ENCODE measurements around the gene FIP1L1.

Gene FIP1L1

DNA sequence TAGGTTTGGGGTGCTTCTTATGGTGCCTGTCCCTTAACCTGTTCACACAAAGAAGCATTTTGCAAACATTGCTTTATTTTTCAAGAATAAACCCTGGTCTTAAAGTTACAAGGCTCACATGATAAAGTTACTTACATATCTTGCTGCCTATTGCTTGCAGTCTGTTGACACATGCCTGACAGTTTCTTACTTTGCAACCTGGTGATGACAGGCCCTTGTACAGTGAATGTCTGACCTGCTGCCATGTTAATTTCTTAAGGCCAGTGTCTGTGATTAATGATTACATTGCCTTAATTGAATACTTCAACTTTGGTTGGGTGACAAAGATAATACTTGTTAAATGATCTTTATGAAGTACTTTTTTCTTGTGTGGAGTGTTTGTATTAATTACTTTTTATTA lies 49.9 kb downstream of the FIP1L1 start:
- ATAC-seq: no peak
- TF ChIP-seq, protein P1, sequence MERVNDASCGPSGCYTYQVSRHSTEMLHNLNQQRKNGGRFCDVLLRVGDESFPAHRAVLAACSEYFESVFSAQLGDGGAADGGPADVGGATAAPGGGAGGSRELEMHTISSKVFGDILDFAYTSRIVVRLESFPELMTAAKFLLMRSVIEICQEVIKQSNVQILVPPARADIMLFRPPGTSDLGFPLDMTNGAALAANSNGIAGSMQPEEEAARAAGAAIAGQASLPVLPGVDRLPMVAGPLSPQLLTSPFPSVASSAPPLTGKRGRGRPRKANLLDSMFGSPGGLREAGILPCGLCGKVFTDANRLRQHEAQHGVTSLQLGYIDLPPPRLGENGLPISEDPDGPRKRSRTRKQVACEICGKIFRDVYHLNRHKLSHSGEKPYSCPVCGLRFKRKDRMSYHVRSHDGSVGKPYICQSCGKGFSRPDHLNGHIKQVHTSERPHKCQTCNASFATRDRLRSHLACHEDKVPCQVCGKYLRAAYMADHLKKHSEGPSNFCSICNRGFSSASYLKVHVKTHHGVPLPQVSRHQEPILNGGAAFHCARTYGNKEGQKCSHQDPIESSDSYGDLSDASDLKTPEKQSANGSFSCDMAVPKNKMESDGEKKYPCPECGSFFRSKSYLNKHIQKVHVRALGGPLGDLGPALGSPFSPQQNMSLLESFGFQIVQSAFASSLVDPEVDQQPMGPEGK (CRISPR knock-in tag; IDR thresholded peaks at IDR 0.05; ENCODE audit: borderline replicate concordance): no peak
- TF ChIP-seq SNAI2 (CRISPR knock-in tag; IDR thresholded peaks at IDR 0.05): no peak
- no peak for TF ChIP-seq ZNF565 (CRISPR knock-in tag; conservative IDR thresholded peaks at IDR 0.05; ENCODE audit: low read depth)
- TF ChIP-seq, protein P2, sequence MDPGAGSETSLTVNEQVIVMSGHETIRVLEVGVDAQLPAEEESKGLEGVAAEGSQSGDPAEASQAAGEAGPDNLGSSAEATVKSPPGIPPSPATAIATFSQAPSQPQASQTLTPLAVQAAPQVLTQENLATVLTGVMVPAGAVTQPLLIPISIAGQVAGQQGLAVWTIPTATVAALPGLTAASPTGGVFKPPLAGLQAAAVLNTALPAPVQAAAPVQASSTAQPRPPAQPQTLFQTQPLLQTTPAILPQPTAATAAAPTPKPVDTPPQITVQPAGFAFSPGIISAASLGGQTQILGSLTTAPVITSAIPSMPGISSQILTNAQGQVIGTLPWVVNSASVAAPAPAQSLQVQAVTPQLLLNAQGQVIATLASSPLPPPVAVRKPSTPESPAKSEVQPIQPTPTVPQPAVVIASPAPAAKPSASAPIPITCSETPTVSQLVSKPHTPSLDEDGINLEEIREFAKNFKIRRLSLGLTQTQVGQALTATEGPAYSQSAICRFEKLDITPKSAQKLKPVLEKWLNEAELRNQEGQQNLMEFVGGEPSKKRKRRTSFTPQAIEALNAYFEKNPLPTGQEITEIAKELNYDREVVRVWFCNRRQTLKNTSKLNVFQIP (CRISPR knock-in tag; IDR thresholded peaks at IDR 0.05; ENCODE audit: borderline replicate concordance, low read depth): no peak

DNA sequence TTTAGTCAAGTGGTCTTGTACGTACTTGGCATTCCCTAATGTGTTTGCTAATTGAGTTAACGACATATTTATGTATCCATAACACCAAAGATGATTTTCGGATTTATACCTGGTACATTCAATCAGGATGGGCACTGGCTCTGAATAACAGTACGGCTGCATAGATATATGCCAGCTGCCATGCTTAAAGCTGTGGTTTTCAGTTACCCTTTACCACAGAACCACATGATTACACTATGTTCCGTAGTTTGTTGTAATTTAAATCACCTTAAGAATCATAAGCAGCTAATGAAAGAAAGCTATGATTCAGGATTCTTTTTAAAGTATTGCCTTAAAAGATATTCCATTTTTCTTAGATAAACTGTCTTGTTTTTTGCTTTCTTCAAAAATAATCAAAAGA lies 53.6 kb downstream of the FIP1L1 start:
- ATAC-seq: no peak
- TF ChIP-seq ISL1 (CRISPR knock-in tag; IDR thresholded peaks at IDR 0.05): no peak
- TF ChIP-seq ZFP3 (CRISPR knock-in tag; IDR thresholded peaks at IDR 0.05): no peak
- no peak for TF ChIP-seq PPARA (CRISPR knock-in tag; IDR thresholded peaks at IDR 0.05; ENCODE audit: borderline replicate concordance)
- no peak for TF ChIP-seq ZNF8 (CRISPR knock-in tag; IDR thresholded peaks at IDR 0.05)
- TF ChIP-seq ESRRG (CRISPR knock-in tag; IDR thresholded peaks at IDR 0.05): no peak
- TF ChIP-seq RARB (CRISPR knock-in tag; IDR thresholded peaks at IDR 0.05): no peak
- TF ChIP-seq CSDC2 (CRISPR knock-in tag; IDR thresholded peaks at IDR 0.05): no peak
- TF ChIP-seq, protein P3, sequence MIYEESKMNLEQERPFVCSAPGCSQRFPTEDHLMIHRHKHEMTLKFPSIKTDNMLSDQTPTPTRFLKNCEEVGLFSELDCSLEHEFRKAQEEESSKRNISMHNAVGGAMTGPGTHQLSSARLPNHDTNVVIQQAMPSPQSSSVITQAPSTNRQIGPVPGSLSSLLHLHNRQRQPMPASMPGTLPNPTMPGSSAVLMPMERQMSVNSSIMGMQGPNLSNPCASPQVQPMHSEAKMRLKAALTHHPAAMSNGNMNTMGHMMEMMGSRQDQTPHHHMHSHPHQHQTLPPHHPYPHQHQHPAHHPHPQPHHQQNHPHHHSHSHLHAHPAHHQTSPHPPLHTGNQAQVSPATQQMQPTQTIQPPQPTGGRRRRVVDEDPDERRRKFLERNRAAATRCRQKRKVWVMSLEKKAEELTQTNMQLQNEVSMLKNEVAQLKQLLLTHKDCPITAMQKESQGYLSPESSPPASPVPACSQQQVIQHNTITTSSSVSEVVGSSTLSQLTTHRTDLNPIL (CRISPR knock-in tag; IDR thresholded peaks at IDR 0.05; ENCODE audit: low read depth): no peak
- TF ChIP-seq ZNF565 (CRISPR knock-in tag; conservative IDR thresholded peaks at IDR 0.05; ENCODE audit: low read depth): no peak

DNA sequence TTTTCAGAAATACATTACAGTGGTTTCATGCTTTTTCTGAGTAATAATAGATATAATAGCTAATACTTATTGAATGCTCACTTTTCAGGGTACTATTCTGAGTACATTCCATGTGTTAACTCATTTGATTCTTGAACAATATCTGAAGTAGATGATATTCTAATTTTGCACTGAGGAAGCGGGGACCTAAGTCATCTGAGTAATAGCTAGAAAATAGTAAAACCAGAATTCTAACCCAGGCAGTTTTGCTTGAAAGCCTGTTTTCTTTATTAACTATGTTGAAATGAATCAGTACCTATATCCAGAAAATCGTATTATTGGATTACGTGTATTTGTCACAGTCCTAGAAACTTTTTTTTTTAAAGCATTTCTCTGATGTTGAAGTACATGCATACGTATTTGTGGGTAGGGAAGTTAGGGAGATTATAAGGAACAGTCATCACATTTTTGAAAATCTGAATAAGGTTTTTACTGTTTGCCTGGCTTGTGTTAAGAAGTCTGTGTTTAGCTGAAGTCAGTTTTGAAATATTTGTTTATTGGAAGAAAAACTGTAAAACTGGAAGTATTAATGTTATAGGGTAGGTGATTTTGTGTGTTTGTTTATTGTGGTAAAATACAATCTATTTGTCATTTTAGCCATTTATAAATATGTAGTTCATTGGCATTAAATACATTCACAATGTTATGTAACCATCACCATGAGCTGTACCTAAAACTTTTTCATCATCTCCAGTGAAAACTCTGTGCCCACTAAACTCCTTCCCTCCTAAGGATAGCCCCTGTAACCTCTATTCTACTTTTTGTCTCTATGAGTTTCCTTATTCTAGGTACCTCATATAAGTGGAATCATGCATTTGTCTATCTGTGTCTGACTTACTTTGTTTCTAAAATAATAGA lies 55.3 kb downstream of the FIP1L1 start:
- no peak for ATAC-seq
- TF ChIP-seq ZNF8 (CRISPR knock-in tag; IDR thresholded peaks at IDR 0.05) (no peak), ZNF565 (CRISPR knock-in tag; conservative IDR thresholded peaks at IDR 0.05; ENCODE audit: low read depth) (no peak), ZFP30 (CRISPR knock-in tag; IDR thresholded peaks at IDR 0.05) (no peak), SNAI2 (CRISPR knock-in tag; IDR thresholded peaks at IDR 0.05) (no peak)

DNA sequence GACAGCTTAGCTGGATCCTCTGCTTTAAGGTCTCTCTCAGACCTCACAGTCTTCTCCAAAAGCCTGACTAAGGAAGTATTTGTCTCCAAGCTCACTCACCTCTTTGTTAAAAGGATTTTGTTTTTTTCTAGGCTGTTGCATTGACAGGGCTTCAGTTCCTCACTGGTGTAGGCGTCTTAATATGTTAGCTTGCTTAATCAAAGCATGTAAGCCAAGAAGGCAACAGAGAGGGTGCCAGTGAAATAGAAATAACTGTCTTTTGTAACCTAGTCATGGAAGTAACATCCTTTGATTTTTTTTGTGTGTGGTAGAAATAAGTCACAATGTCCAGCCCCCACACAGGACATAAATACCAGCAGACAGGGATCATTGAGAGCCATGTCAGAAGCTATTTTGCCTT lies 58.8 kb downstream of the FIP1L1 start:
- ATAC-seq: no peak
- TF ChIP-seq ZNF70 (CRISPR knock-in tag; IDR thresholded peaks at IDR 0.05) (no peak), PPARA (CRISPR knock-in tag; IDR thresholded peaks at IDR 0.05; ENCODE audit: borderline replicate concordance) (no peak), SNAI2 (CRISPR knock-in tag; IDR thresholded peaks at IDR 0.05) (no peak), RARB (CRISPR knock-in tag; IDR thresholded peaks at IDR 0.05) (no peak)
- TF ChIP-seq, protein P1 (CRISPR knock-in tag; IDR thresholded peaks at IDR 0.05; ENCODE audit: borderline replicate concordance): no peak

DNA sequence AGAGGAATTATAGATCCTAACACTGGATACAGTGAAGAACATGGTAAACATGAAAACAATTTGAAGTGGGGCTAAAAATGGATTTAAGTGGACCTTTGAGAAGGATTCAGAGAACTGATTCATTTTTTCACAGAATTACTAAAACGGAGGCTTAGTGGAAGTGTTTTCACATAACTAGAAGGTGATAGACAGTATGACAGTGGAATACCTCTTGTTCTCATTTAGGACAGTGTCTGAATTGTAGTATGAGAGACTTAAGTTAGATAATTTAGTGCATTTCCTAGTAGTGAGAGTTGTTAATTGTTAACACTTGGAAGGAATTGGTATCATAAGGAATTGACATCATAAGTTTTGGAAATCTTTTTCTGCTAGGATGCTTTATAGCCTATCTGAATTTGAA lies 64.1 kb downstream of the FIP1L1 start:
- ATAC-seq: no peak
- TF ChIP-seq ZNF8 (CRISPR knock-in tag; IDR thresholded peaks at IDR 0.05): no peak
- no peak for TF ChIP-seq OSR1 (CRISPR knock-in tag; IDR thresholded peaks at IDR 0.05)
- no peak for TF ChIP-seq ZNF70 (CRISPR knock-in tag; IDR thresholded peaks at IDR 0.05)
- TF ChIP-seq ZC3H10 (CRISPR knock-in tag; IDR thresholded peaks at IDR 0.05): no peak

DNA sequence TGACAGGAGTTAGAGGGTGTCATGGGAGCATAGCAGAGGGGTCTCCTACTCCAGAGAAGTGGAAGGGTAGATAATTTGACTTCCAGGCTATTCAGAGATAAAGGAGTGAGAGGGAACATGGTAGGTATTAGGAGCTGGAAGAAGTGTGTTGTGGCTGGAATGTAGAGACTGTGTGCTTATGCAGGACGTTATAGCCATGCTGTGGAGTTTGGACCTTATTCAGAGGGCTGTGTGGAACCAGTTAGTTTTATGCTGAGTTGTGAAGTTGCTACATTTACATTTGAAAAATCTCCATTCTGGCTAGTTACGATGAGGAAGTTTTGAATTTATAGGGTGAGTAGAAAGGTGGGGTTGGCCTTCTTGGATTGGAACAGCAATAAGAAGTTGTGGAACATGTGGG lies 67.5 kb downstream of the FIP1L1 start:
- TF ChIP-seq ZNF70 (CRISPR knock-in tag; IDR thresholded peaks at IDR 0.05): no peak
- no peak for TF ChIP-seq ZFP30 (CRISPR knock-in tag; IDR thresholded peaks at IDR 0.05)
- TF ChIP-seq, protein P4, sequence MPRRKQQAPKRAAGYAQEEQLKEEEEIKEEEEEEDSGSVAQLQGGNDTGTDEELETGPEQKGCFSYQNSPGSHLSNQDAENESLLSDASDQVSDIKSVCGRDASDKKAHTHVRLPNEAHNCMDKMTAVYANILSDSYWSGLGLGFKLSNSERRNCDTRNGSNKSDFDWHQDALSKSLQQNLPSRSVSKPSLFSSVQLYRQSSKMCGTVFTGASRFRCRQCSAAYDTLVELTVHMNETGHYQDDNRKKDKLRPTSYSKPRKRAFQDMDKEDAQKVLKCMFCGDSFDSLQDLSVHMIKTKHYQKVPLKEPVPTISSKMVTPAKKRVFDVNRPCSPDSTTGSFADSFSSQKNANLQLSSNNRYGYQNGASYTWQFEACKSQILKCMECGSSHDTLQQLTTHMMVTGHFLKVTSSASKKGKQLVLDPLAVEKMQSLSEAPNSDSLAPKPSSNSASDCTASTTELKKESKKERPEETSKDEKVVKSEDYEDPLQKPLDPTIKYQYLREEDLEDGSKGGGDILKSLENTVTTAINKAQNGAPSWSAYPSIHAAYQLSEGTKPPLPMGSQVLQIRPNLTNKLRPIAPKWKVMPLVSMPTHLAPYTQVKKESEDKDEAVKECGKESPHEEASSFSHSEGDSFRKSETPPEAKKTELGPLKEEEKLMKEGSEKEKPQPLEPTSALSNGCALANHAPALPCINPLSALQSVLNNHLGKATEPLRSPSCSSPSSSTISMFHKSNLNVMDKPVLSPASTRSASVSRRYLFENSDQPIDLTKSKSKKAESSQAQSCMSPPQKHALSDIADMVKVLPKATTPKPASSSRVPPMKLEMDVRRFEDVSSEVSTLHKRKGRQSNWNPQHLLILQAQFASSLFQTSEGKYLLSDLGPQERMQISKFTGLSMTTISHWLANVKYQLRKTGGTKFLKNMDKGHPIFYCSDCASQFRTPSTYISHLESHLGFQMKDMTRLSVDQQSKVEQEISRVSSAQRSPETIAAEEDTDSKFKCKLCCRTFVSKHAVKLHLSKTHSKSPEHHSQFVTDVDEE (CRISPR knock-in tag; IDR thresholded peaks at IDR 0.05): no peak
- TF ChIP-seq ZNF8 (CRISPR knock-in tag; IDR thresholded peaks at IDR 0.05): no peak
- TF ChIP-seq PPARA (CRISPR knock-in tag; IDR thresholded peaks at IDR 0.05; ENCODE audit: borderline replicate concordance): no peak
- TF ChIP-seq BACH2 (CRISPR knock-in tag; IDR thresholded peaks at IDR 0.05; ENCODE audit: borderline replicate concordance): no peak
- TF ChIP-seq OSR1 (CRISPR knock-in tag; IDR thresholded peaks at IDR 0.05): no peak
- no peak for TF ChIP-seq TOX (CRISPR knock-in tag; IDR thresholded peaks at IDR 0.05; ENCODE audit: borderline replicate concordance)
- ATAC-seq: no peak

All from SK-N-SH treated with all-trans-retinoic acid at 6 μM for 48 hours (cell line).